Naive thymus-derived CD4-positive, alpha-beta T cell (primary cell): Measurements from ENCODE around the gene CHCHD10. TPM values are rescaled to one million over a fixed set of nuclear protein-coding genes. Genes with fewer than 3 reads are reported as not detected.

ENCODE experiments used
- ATAC-seq: fragments of 150-1000 bp; cut with Tn5 transposase; 2 replicates; pipeline ENCODE4 v1.10.0; 2021; ENCODE audit warnings: mild to moderate bottlenecking, moderate library complexity
- CTCF ChIA-PET: fragments of 350-600 bp; sonication (Branson Sonifier 250); formaldehyde crosslinking; loops from one replicate; lab custom pipeline; 2021; ENCODE audit warnings: antibody characterized with exemption; lab: Charles Lee
- POLR2A ChIA-PET: fragments of 350-600 bp; sonication (Branson Sonifier 250); formaldehyde crosslinking; loops from one replicate; lab custom pipeline; 2021; ENCODE audit warnings: antibody characterized with exemption, inconsistent platforms; lab: Charles Lee
- DNase-seq, 9 donors: peaks; one replicate each; pipeline versions ENCODE4 v3.0.0 to v3.0.0-alpha.2; 2020 to 2022; ENCODE audit warnings: mixed read lengths in 1 of 9
- H3K27ac ChIP-seq: one replicate; pipeline ENCODE4 v1.7.0; 2013; ENCODE audit warnings: mild to moderate bottlenecking, low read depth, low read length, moderate library complexity
- H3K27me3 ChIP-seq, 2 donors: one replicate each; pipeline ENCODE4 v1.7.0; 2013; ENCODE audit warnings: low read length in 2 of 2, mild to moderate bottlenecking in 2 of 2, moderate library complexity in 2 of 2; ENCODE audit not compliant: control insufficient read depth in 2 of 2, insufficient read depth in 2 of 2
- H3K36me3 ChIP-seq, 3 experiments: 1 replicate in 2 of 3; 2 replicates in 1 of 3; pipeline ENCODE4 v1.7.0; 2013; ENCODE audit warnings: low read length in 3 of 3, mild to moderate bottlenecking in 3 of 3, moderate library complexity in 1 of 3; ENCODE audit not compliant: insufficient read depth in 3 of 3, control insufficient read depth in 2 of 3
- H3K4me1 ChIP-seq, 2 donors: one replicate each; pipeline ENCODE4 v1.7.0; 2013; ENCODE audit warnings: low read length in 2 of 2, mild to moderate bottlenecking in 2 of 2, moderate library complexity in 1 of 2; ENCODE audit not compliant: control insufficient read depth in 2 of 2, insufficient read depth in 2 of 2
- H3K4me3 ChIP-seq: 2 replicates; pipeline ENCODE4 v1.7.0; 2013; ENCODE audit warnings: mild to moderate bottlenecking, low read length
- H3K9me3 ChIP-seq, 3 experiments: 1 replicate in 2 of 3; 2 replicates in 1 of 3; pipeline ENCODE4 v1.7.0; 2013; ENCODE audit warnings: low read length in 3 of 3; ENCODE audit not compliant: control insufficient read depth in 2 of 3
- H3K27ac Mint-ChIP-seq, 9 donors: one replicate each; pipeline ENCODE4 v1.8.0; 2020 to 2022; ENCODE audit warnings: mixed read lengths in 9 of 9, mild to moderate bottlenecking in 8 of 9, moderate library complexity in 5 of 9, inconsistent platforms in 2 of 9
- H3K27me3 Mint-ChIP-seq, 5 donors: one replicate each; pipeline ENCODE4 v1.8.0; 2021 to 2022; ENCODE audit warnings: mixed read lengths in 5 of 5, mild to moderate bottlenecking in 1 of 5
- H3K36me3 Mint-ChIP-seq, 5 donors: one replicate each; pipeline ENCODE4 v1.8.0; 2020 to 2022; ENCODE audit warnings: mixed read lengths in 5 of 5, mild to moderate bottlenecking in 3 of 5, inconsistent platforms in 1 of 5
- H3K4me1 Mint-ChIP-seq, 7 donors: one replicate each; pipeline ENCODE4 v1.8.0; 2020 to 2022; ENCODE audit warnings: mixed read lengths in 7 of 7, mild to moderate bottlenecking in 3 of 7, inconsistent platforms in 1 of 7
- H3K4me3 Mint-ChIP-seq, 10 donors: one replicate each; pipeline ENCODE4 v1.8.0; 2020 to 2022; ENCODE audit warnings: mild to moderate bottlenecking in 10 of 10, mixed read lengths in 10 of 10, moderate library complexity in 6 of 10, inconsistent platforms in 2 of 10
- H3K9me3 Mint-ChIP-seq, 11 donors: one replicate each; pipeline ENCODE4 v1.8.0; 2020 to 2022; ENCODE audit warnings: mixed read lengths in 11 of 11, mild to moderate bottlenecking in 4 of 11, inconsistent platforms in 1 of 11, moderate library complexity in 1 of 11
- intact Hi-C, 2 donors: fragments of 100-400 bp; cut with micrococcal nuclease; formaldehyde crosslinking; loops; one replicate each; pipeline ENCODE4 v1.15.1; 2023
- polyA plus RNA-seq, 2 donors: library from polyadenylated mRNA; unstranded; fragments of 300-500 nt; fragmentation: Illumina TruSeq; gene quantifications; one replicate each; pipeline ENCODE4 v1.2.3, GENCODE V29; 2021
- total RNA-seq, 6 experiments: library from RNA in 5 of 6; stranded (reverse) in 5 of 6; gene quantifications; 1 replicate in 5 of 6; 2 replicates in 1 of 6; pipeline ENCODE4 v1.2.3 and lab custom pipeline; 2021 to 2026

CHCHD10 gene
- total and polyA plus RNA-seq, 7 experiments from 2014 or later: 25.6 to 56.1 (median 42.2) TPM

GRCh38 chr22:23720855-23721254 lies 46.9 kb downstream of the CHCHD10 start:
- H3K9me3 ChIP-seq: no peaks in the 10 kb centered on the region
- H3K9me3 Mint-ChIP-seq: no peaks in the 10 kb centered on the region
- peaks cover 0 to 5% (median 0%) of the 10 kb centered on the region in 3 experiments for H3K36me3 ChIP-seq
- H3K27me3 Mint-ChIP-seq: peaks cover 0 to 8% (median 0%) of the 10 kb centered on the region in 5 donors
- ChIA-PET CTCF (no interaction called here), POLR2A (interaction anchor here (0.9 kb wide), 1 partner anchor 25 kb away, joined by 3 read pairs; no protein-coding TSS in a partner anchor)
- DNase-seq (no peak), ATAC-seq (no peak)
- H3K27ac ChIP-seq: no peak overlapping the region
- no peak overlapping the region for H3K4me3 Mint-ChIP-seq
- intact Hi-C loops: no loop called here
- H3K27ac Mint-ChIP-seq: no peak overlapping the region
- H3K36me3 Mint-ChIP-seq: no peaks in the 10 kb centered on the region
- H3K27me3 ChIP-seq: no peaks in the 10 kb centered on the region
- no peak overlapping the region for H3K4me3 ChIP-seq
- H3K4me1 Mint-ChIP-seq: peaks cover 2 to 11% (median 7%) of the 10 kb centered on the region in 7 donors
- peaks cover 4 to 5% of the 10 kb centered on the region in 2 donors for H3K4me1 ChIP-seq

GRCh38 chr22:23718371-23719165 lies 49.2 kb downstream of the CHCHD10 start:
- peak overlapping the region in 2 of 9 donors; percentile 51 to 56 for H3K27ac Mint-ChIP-seq
- H3K27me3 Mint-ChIP-seq: no peaks in the 10 kb centered on the region
- Histone ChIP-seq H3K9me3 (no peaks in the 10 kb centered on the region), H3K27ac (no peak overlapping the region), H3K27me3 (no peaks in the 10 kb centered on the region), H3K36me3 (peaks cover 0 to 16% (median 0%) of the 10 kb centered on the region in 3 experiments), H3K4me1 (peaks cover 10 to 12% of the 10 kb centered on the region in 2 donors), H3K4me3 (no peak overlapping the region)
- peak overlapping the region in 7 of 10 donors; percentile 27 to 85 (median 49) for H3K4me3 Mint-ChIP-seq
- ChIA-PET CTCF (interaction anchor here (0.6 to 0.8 kb wide), 2 partner anchors 32 to 126 kb away, joined by 3 read pairs; no protein-coding TSS in a partner anchor), POLR2A (interaction anchor here (0.6 to 3.8 kb wide), 5 partner anchors 19 to 59 kb away, joined by 3 to 39 read pairs (median 3); partner anchors contain the start of gene ZNF70)
- DNase-seq: no peak
- peaks cover 4 to 11% (median 6%) of the 10 kb centered on the region in 5 donors for H3K36me3 Mint-ChIP-seq
- intact Hi-C loops: loop anchor here (5.0 to 10.0 kb wide), 5 partner anchors 34 to 836 kb away; partner anchors contain the start of genes GUCD1 (in 1 of the 2), SLC2A11 (in 1 of the 2), SNRPD3 (in 1 of the 2) and VPREB3 (in 1 of the 2)
- H3K4me1 Mint-ChIP-seq: peaks cover 12 to 24% (median 16%) of the 10 kb centered on the region in 7 donors
- no peak for ATAC-seq
- H3K9me3 Mint-ChIP-seq: no peaks in the 10 kb centered on the region

GRCh38 chr22:23716811-23717801 lies 50.7 kb downstream of the CHCHD10 start:
- Mint-ChIP-seq H3K4me3 (peak overlapping the region; percentile 78 to 88 (median 81)), H3K27ac (peak overlapping the region; percentile 8 to 93 (median 86)), H3K4me1 (peaks cover 12 to 24% (median 16%) of the 10 kb centered on the region in 7 donors), H3K36me3 (peaks cover 4 to 11% (median 6%) of the 10 kb centered on the region in 5 donors), H3K27me3 (no peaks in the 10 kb centered on the region), H3K9me3 (no peaks in the 10 kb centered on the region)
- CTCF ChIA-PET: interaction anchor here (0.8 to 1.1 kb wide), 2 partner anchors 34 to 130 kb away, joined by 3 read pairs; no protein-coding TSS in a partner anchor
- DNase-seq (peak; percentile 72 to 85 (median 81)), ATAC-seq (peak; percentile 97)
- Histone ChIP-seq H3K4me1 (peaks cover 10 to 12% of the 10 kb centered on the region in 2 donors), H3K27me3 (no peaks in the 10 kb centered on the region), H3K9me3 (no peaks in the 10 kb centered on the region), H3K4me3 (peak overlapping the region; percentile 71), H3K27ac (peak overlapping the region; percentile 89), H3K36me3 (peaks cover 0 to 26% (median 5%) of the 10 kb centered on the region in 3 experiments)
- intact Hi-C loops: loop anchor here (1.0 to 10.0 kb wide), 12 partner anchors 21 to 838 kb away; partner anchors contain the start of genes ZNF70 (in 2 of the 2), CHCHD10 (in 1 of the 2), DERL3 (in 1 of the 2) and GUCD1 (in 1 of the 2)
- POLR2A ChIA-PET: interaction anchor here (0.7 to 3.8 kb wide), 9 partner anchors 11 to 70 kb away, joined by 3 to 39 read pairs (median 9); partner anchors contain the start of genes C22orf15, CHCHD10, SMARCB1 and ZNF70

Other genes with a start within 250 kb of the CHCHD10 start
- gene IGLL1, start 187.7 kb downstream of the CHCHD10 start, total RNA-seq: under 1 TPM in 1 of 5 experiments, not detected in 4; 0.72 TPM
- gene IGLL1, start 187.7 kb downstream of the CHCHD10 start, polyA plus RNA-seq: not detected
- gene DRICH1, start 135.7 kb downstream of the CHCHD10 start, total RNA-seq: 1 to 10 TPM in 4 of 5 experiments, under 1 TPM in 1; 0.58 to 3.7 (median 2.1) TPM
- not detected for gene DRICH1, start 135.7 kb downstream of the CHCHD10 start, polyA plus RNA-seq
- 10 to 100 TPM; 13.8 to 31.9 (median 19.9) TPM for gene RGL4, start 77.0 kb downstream of the CHCHD10 start, total RNA-seq
- gene RGL4, start 77.0 kb downstream of the CHCHD10 start, polyA plus RNA-seq: 10 to 100 TPM; 86.3 to 95.0 TPM
- 1 to 10 TPM; 3.1 to 7.9 (median 4.0) TPM for gene ZNF70, start 16.9 kb downstream of the CHCHD10 start, total RNA-seq
- under 1 TPM; 0.32 to 0.34 TPM for gene ZNF70, start 16.9 kb downstream of the CHCHD10 start, polyA plus RNA-seq
- gene VPREB3, start 13.5 kb downstream of the CHCHD10 start, total RNA-seq: 1 to 10 TPM in 1 of 5 experiments, under 1 TPM in 1, not detected in 3; 0.74 to 3.0 TPM
- 1 to 10 TPM; 1.3 to 1.5 TPM for gene VPREB3, start 13.5 kb downstream of the CHCHD10 start, polyA plus RNA-seq
- gene C22orf15, start 5.0 kb downstream of the CHCHD10 start, total RNA-seq: 1 to 10 TPM in 4 of 5 experiments, not detected in 1; 1.2 to 5.7 (median 3.9) TPM
- gene C22orf15, start 5.0 kb downstream of the CHCHD10 start, polyA plus RNA-seq: 1 to 10 TPM; 1.6 to 2.4 TPM
- gene MMP11, start 4.9 kb upstream of the CHCHD10 start, total RNA-seq: 1 to 10 TPM in 4 of 5 experiments, not detected in 1; 2.0 to 4.0 (median 3.4) TPM
- 1 to 10 TPM; 2.0 to 4.3 TPM for gene MMP11, start 4.9 kb upstream of the CHCHD10 start, polyA plus RNA-seq
- 10 to 100 TPM; 47.1 to 81.1 (median 54.2) TPM for gene SMARCB1, start 19.0 kb upstream of the CHCHD10 start, total RNA-seq
- gene SMARCB1, start 19.0 kb upstream of the CHCHD10 start, polyA plus RNA-seq: 10 to 100 TPM; 37.0 to 49.8 TPM
- 10 to 100 TPM in 1 of 5 experiments, 1 to 10 TPM in 4; 1.6 to 16.2 (median 6.5) TPM for gene DERL3, start 71.0 kb upstream of the CHCHD10 start, total RNA-seq
- gene DERL3, start 71.0 kb upstream of the CHCHD10 start, polyA plus RNA-seq: not detected
- gene SLC2A11, start 89.9 kb upstream of the CHCHD10 start, total RNA-seq: 10 to 100 TPM; 10.5 to 29.7 (median 14.7) TPM
- gene SLC2A11, start 89.9 kb upstream of the CHCHD10 start, polyA plus RNA-seq: 1 to 10 TPM; 5.9 to 8.3 TPM
- gene MIF, start 126.4 kb upstream of the CHCHD10 start, total RNA-seq: 1,000 to 10,000 TPM in 1 of 5 experiments, 100 to 1,000 TPM in 4; 179 to 1,010 (median 197) TPM
- 1,000 to 10,000 TPM in 1 of 2 donors, 100 to 1,000 TPM in 1; 945 to 1,099 TPM for gene MIF, start 126.4 kb upstream of the CHCHD10 start, polyA plus RNA-seq
- not detected for gene GSTT2B, start 193.2 kb upstream of the CHCHD10 start, total RNA-seq
- not detected for gene GSTT2B, start 193.2 kb upstream of the CHCHD10 start, polyA plus RNA-seq
- gene DDTL, start 198.9 kb upstream of the CHCHD10 start, total RNA-seq: 1 to 10 TPM; 3.3 to 5.7 (median 4.9) TPM
- 1 to 10 TPM; 2.3 to 2.9 TPM for gene DDTL, start 198.9 kb upstream of the CHCHD10 start, polyA plus RNA-seq
- 100 to 1,000 TPM in 1 of 5 experiments, 10 to 100 TPM in 4; 66.8 to 108 (median 80.2) TPM for gene DDT, start 206.5 kb upstream of the CHCHD10 start, total RNA-seq
- 100 to 1,000 TPM in 1 of 2 donors, 10 to 100 TPM in 1; 66.3 to 122 TPM for gene DDT, start 206.5 kb upstream of the CHCHD10 start, polyA plus RNA-seq
- not detected for gene GSTT2, start 212.2 kb upstream of the CHCHD10 start, total RNA-seq
- not detected for gene GSTT2, start 212.2 kb upstream of the CHCHD10 start, polyA plus RNA-seq
- not detected for gene GSTT4, start 237.5 kb upstream of the CHCHD10 start, total RNA-seq
- not detected for gene GSTT4, start 237.5 kb upstream of the CHCHD10 start, polyA plus RNA-seq
- 100 to 1,000 TPM; 140 to 150 (median 145) TPM for gene CABIN1, start 243.3 kb upstream of the CHCHD10 start, total RNA-seq
- gene CABIN1, start 243.3 kb upstream of the CHCHD10 start, polyA plus RNA-seq: 10 to 100 TPM; 10.2 to 14.7 TPM